NCI-H1092 (cell line): ENCODE measurements around the gene AK9.
"Not testable (repeated sequence)": the region's sequence is repeated elsewhere in the genome, so short reads cannot be mapped to it uniquely, and the experiment has no call there.

Experiments
- DNase-seq: peaks from one replicate; lab custom pipeline; 2025; lab: John Stamatoyannopoulos, UW

The AK9 gene

DNA sequence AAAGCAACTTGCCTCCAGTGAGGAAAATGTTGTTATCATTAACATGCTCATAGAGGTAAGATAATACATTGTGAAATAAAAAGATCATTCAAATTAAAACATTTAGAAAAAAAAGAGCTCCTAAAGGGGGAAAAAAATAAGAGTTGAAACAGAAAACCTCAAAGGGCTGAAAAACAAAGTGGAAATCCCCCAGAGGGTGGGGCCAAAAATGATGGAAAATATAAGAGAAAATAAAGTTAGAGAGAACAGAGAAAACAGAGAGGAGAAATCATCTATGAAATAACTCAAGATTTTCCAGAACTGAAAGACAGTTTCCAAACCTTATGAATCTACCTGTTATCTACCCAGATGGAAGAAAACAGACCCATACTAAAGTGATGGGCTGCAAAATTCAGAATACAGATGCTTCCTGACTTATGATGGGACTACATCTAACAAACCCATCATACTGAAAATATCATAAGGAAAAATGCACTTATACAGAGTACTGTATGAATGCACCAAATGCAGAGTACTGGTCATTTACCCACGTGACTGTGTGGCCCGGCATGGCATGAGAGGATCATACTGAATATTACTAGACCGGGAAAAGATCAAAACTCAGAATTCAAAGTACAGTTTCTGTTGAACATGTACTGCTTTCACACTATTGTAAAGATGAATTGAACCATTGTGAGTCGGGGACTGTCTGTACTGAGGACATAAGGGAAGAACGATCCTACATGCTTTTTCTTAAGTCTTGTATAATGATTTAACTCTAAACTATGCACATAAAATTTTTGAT is 212.0 kb downstream of the AK9 start:
- no peak for DNase-seq

DNA sequence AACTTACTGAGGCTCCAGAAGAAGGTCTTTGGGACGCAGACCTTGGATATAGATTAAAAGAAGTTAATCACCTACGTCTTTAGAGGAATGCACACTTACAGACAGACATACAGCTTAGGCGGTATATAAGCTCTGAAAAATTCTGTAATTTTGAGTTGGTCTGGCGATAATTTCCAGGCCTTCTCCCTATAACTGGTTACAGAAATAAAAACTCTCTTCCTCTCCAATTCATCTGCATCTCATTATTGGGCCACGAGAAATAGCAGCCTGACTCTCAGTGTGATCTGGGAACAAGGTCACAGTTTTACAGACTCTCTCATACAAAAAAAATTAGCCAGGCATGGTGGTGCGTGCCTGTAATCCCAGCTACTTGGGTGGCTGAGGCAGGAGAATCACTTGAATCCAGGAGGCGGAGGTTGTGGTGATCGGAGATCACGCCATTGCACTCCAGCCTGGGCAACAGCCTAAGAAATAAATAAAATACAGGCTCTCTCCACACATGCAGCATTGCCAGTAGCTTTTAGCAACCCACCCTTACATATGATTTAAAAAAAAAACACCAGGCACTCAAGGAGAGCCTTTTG is 212.7 kb downstream of the AK9 start:
- no peak for DNase-seq

DNA sequence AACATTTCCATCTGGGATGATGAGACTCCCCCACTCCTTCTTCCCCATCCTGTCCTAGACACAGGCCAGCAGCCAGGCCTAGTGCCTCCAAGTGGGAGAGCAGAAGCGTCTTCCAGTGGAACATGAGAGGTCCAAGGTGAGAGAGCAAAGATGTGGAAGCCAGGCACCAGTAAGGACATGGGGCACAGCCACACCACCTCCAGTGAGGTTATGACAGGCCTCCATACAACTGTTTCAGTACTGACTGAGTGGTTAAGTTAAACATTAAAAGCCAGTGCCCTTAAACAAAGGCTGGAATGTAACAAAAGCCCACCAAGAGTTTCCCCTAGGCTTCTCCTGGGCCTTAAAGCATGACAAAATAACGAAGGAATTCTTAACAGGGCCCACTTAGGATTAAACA is 213.3 kb downstream of the AK9 start:
- DNase-seq, result no peak

DNA sequence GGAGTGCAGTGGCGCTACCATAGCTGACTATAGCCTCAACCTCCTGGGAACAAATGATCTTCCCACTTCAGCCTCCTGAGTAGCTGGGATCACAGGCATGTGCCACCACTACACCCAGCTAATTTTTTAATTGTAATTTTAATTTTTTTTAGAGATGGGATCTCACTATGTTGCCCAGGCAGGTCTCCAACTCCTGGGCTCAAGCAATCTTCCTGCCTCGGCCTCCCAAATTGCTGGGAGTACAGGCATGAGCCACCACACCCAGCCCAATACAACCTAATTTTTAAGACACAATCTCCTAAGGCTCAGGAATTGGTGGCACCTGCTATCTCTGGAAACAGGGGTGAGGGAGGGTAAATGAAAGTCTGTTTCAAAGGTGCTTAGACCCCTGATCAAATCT is 213.8 kb downstream of the AK9 start:
- no peak for DNase-seq

DNA sequence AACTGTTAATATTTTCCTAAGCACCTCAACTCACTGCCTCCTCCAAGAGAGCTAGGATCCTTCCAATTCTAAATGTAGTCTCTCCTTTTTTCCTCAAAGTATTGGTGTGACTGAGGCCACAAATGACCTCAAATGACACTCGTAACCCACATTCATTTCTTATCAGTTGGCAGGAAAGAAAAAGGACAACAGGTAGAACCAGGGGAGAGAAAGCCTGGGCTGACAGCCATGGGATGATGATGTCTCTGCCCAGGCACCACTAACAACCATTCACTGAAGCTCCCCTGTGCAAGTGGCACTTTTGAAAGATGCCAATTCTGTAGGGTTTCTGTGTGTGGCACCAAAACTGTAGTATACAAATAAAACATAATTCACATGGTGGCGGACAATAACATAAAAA is 215.4 kb downstream of the AK9 start:
- DNase-seq, result no peak

DNA sequence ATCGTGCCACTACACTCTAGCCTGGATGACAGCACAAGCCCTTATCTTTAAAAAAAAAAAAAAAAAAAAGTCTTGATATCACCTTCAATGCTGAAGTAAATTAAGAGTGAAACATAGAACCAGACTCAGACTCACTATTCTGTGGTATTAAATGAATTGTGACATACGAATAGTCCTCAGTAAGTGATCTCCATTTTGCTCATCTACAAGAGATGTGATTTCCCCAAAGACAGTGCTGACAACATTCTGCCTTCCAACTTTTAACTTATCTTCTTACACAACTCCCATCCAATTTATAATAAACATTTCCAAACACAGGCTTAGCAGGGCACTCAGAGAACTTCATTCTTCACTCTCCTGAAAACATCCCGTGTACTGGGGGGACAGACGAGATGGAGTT is 216.0 kb downstream of the AK9 start:
- no peak for DNase-seq

DNA sequence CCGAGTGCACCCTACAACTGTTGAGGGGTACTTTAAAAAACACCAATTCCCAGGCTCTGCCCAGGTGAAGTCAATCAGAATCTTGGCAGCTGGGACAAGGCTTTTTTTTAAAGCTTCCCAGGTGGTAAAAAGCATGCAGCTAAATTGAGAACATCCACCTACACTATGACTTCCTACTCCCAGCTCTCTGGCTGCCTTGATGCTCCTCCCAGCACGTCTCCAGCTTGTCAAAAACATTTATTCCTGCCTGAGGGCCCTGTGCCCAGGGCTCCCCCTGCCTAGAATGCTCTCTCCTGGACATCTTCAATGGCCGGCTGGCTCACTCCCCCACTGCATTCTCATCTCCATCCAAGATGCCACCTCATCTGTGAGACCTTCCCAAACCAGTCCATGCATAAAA is 217.9 kb downstream of the AK9 start:
- no peak for DNase-seq

DNA sequence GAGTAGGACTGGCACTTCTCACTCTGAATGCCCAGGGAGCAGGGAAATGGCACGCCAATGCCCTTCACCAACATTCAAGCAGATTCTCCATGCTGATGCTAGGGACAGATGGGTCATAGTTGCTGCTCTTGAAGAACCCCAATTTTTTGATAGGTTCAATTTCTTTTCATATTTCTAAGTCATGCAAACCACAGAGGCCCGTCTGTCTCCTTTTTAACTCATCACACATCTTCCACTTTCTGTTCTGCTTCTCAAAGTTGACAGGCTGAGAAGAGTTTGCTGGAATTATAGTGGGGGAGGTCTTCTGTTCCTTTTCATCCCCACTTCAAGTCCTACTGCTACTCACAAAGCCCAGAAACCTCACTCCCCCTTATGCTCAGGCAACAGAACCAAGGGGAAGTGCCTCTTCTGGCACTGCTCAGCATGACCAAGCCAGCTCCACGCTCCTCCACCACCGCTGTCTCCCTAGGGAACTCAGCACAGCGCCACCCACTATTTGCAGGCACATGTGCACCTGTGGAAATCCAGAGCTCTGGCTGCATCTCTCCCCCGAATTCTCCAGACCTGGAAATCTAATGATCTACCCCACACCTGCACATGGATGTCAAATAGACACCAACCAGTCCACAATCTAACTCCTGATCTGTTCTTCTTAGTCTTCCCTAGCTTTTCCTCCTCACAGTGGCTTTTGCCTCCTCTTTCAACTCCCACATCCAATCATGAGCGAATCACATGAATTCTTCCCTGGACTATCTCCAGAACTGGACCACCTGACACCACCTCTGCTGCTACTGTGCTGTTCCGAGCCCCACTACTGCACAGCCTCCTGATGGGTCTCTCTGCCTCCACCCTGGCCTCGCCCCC is 218.6 kb downstream of the AK9 start:
- DNase-seq, result no peak

DNA sequence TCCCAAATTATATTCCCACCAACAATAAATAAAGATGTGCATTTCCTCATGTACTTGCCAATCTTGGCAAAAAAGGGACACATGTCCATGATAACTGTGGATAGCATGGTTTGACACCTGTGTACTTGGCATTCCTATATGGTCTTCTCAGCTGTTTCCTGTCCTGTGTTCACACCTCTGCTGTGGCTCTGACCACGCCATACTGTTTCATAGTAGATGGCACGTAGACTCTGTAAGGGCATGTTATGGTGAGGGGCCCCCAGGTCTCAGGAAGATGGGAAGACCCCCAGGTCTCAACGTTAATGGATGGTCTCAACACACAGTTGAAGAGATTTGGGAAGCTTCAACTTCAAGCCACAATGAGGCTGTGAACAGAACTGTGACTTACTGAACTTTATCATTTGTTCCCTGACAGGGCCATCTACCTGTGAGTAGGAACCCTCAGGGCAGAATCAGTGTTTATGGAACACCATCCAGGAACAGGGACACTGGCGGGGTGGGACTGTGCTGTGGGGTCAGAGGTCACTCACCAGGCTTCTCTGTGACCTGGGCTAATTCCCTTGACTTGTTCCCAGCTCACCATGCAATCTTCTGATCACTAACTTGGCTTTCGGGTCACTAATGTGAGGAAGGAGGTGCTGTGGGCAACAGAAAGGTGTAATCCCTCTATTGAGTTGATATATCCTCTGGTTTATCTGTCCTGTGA is 219.7 kb downstream of the AK9 start:
- no peak for DNase-seq

DNA sequence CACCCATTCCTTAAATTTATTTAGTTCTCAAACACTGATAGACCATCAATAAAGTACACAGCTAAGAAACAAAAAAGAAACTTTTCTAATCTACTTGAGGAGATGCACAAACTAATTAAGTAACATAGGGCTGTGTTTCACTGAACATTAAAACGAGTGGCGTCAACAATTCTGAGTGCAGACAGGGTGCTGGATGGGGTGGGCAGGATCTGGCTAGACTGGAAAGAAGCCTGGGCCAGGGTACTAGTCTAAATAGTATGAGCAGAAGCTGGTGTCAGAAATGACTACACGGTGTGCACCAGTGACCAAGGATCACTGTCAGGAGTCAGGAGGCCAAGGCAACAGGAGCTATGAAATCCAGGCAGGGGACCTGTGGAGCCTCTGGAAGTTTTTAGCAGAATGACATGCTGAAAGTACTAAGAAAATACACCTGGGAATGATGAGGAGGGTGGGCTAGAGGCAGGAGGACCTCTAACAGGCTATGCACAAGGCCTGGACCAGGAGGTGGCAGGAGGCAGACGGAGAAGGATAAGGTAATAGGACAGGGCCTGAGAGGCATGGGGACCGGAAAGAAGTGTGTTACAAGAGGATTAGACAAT is 221.3 kb downstream of the AK9 start:
- no peak for DNase-seq

DNA sequence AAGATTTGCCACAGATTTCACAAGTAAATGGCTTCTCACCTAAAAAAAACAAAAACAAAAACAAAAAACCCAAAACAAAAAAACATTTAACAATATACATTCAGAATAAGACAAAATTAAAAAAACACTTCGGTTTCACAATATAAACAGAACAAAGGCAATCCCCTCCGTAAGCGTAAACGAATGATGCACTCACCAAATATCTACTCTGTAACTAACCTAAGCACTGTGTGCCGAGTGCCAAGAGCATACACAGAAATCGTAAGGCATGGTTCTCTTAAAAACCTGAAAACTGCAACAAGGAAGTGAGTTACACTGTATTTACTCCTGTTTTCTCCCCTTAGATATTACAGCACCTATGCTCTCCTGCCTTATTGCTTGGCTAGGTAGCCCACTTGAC is 223.3 kb downstream of the AK9 start:
- no peak for DNase-seq

DNA sequence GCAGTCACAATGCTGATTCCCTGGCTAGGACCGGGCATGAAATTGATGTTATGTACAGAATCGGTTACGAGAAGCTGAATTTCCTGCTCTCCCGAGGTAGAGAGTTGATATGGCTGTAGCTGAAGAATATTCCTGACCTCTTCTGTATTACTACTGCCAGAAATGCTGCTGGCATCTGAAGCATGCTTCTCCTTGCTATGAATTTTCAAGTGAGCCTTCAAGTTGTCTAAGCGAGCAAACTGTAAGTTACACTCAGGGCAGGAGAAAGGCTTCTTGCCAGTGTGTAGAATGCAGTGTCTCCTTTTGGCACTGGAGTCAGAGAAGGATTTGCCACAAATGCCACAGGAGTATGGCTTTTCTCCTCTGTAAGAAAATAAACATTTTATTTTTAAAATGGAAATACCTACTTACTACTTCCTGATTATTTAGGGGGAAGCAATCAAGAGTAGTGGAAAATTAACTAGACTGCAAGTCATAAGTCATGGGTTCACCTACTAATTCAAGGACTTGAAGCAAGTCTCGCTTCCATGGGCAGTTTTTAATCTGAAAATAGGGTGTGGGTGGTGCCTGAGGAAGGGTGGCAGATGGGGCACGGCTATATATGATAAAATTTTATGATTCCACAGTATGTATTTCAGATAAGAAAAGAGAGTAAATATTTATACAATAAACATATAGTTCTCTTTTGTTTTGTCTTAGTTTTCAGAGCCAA is 224.6 kb downstream of the AK9 start:
- no peak for DNase-seq

DNA sequence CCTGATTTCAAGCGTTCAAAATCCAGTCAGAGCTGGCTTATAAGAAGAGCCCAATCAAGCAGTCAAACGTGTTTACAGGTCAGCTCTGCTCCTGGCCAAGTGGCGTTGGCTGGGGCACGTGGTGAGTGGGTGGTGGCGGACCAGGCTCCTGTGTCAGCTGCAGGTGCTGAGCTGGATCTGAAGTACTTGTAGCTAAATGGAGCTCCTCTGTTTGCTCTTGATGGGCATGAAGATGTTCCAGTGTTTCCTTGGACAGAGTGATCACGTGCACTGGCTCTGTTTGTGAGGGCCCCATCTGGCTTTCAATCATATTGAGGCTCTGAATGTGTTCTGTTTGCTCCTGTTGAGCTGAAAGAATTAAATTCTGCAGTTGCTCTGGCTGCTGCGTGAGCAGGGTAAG is 225.2 kb downstream of the AK9 start:
- peak; percentile 69 for DNase-seq

DNA sequence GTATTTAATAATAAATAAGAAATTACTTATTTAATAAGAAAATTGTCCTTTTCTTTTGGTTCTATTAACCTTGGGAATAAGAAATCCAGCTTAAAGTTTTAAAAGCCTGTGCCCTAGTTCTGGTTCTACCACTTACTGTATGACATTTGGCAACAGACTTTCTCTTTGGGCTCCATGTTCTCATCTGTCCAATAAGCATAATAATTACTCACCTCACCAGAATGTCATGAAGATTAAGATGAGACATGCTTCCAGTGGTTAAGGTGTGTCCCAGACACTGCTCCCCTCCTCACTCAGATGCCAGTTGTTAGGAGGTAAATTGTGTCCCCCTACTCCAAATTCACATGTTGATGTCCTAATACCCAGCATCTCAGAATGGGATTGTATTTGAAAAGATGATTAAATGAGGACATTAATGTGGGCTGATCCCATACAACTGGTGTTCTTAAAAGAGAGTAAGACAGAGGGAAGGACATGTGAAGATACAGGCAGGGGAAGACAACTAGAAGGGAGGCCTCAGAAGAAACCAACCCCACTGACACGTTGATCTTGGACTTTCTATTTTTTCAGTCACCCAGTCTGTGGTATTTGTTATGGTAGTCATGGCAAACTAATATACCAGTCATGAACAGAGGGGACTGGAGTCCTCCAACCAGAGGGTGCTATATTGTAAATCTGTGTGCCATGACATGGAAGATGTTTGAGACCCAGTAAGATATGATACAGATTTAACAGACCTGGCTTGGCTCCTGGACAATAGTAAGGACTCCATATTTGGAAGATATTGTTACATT is 229.1 kb downstream of the AK9 start:
- no peak for DNase-seq

DNA sequence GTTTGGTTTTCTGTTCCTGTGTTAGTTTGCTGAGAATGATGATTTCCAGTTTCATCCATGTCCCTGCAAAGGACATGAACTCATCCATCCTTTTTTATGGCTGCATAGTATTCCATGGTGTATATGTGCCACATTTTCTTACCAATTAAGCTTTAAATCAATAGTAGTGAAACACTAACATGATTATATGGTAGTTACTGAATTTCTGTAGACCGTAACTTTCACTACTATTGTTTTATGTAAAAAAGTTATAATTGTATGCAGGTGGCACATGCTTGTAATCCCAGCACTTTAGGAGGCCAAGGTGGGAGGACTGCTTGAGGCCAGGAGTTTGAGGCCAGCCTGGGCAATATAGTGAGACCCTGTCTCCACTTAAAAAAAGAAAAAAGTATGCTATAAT is 229.8 kb downstream of the AK9 start:
- not testable (repeated sequence) for DNase-seq

DNA sequence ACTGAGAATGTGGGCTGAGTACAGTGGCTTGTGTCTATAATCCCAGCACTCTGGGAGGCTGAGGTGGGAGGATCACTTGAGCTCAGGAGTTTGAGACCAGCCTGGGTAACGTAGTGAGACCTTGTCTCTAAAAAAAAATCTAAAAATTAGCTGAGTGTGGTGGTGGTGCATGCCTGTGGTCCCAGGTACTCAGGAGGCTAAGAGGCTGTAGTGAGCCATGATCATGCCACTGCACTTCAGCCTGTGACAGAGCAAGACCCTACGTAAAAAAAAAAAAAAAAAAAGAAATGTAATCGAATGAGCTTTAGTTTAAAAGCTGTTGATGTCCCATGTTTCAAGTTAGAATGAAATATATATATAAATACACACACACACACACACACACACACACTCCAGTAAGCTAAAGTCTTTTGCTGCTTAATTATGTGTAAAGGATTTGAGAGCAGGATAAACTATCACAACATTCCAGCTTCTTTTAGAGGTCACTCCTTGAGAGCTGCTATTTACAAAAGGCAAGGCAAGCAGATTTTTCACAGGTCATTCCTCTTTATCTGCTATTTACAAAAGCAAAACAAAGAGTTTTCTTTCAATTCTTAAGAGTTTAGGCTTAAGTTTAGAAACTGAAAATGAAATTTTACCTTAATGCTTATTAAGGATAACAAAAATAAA is 230.7 kb downstream of the AK9 start:
- no peak for DNase-seq

DNA sequence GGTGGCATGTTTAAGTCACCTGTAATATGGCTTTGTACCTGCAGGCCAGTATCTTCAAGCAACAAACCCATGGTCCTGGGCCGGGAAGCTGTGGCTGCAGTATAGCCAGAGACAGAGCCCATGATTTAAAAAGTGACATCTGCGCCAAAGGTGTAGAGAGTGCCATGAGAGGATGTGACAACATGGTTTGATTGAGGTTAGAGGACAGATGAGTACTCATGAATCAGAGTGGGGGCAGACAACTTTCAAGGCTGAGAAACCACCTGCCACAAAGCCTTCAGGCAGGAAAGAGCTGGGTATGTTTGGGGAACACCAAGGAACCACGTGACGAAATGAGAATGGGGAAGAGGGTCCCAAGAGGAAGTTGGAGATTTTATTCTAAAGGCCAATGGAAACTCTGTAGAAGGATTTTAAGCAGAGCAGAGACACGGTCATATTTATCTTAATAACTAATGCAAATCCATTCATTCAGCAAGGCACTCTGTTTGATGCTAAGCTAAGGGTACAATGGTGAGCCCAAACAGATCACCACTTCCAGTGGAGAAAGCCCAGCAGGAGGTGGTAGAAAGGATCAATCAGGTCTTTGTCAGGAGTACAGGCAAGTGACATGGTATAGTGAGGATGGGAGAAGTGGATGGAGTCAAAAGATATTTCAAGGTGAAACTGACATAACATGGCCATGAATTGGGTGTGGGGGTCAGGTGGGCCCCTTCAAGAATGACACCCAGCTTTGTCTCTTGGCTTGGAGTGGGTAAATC is 232.0 kb downstream of the AK9 start:
- no peak for DNase-seq

DNA sequence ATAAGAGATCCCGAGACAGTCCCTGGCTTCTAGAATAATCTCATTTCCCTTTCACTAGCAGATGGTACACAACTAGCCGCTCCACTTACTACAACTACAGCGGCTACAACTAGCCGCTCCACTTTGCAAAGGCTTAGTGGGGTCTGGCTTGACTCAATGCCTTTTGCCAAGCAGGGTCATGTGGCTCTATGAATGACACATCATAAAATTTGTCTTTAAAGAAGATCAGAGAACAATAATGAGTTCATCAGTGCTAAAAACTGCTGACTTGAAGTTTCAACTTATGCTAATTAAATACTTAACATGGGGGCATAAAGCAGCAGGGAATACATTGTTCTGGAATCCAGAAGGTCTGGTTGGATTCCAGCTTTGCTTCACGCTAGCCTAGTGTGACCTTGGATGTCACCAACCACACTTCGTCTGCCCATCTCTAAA is 233.4 kb downstream of the AK9 start:
- DNase-seq, result no peak
